ENCODE measurements around the gene IGFBP7.

DNA sequence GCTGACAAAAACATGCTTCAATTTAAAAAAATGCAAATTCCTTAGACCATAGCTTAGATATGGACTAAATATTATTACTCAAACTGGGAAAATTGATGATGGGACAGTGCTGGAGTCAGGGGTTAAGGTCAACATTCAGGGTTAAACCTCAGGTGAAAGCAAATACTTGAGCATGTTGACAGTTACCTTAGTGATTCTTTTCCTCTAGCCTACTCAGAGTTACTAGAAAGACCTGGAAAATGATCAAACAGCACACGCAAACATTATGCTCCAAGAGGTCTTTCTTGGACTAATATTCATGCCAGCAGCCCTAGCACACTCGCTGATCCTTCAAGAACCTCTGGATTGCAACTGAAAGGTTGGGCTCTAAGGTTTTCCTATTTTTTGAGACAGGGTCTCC, 10.8 kb downstream of the IGFBP7 start:
- TF ChIP-seq, protein P1, sequence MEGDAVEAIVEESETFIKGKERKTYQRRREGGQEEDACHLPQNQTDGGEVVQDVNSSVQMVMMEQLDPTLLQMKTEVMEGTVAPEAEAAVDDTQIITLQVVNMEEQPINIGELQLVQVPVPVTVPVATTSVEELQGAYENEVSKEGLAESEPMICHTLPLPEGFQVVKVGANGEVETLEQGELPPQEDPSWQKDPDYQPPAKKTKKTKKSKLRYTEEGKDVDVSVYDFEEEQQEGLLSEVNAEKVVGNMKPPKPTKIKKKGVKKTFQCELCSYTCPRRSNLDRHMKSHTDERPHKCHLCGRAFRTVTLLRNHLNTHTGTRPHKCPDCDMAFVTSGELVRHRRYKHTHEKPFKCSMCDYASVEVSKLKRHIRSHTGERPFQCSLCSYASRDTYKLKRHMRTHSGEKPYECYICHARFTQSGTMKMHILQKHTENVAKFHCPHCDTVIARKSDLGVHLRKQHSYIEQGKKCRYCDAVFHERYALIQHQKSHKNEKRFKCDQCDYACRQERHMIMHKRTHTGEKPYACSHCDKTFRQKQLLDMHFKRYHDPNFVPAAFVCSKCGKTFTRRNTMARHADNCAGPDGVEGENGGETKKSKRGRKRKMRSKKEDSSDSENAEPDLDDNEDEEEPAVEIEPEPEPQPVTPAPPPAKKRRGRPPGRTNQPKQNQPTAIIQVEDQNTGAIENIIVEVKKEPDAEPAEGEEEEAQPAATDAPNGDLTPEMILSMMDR (conservative IDR thresholded peaks at IDR 0.05; ENCODE audit: low read depth, low read length), result no peak
- TF ChIP-seq EZH2 (IDR thresholded peaks at IDR 0.05; ENCODE audit: borderline replicate concordance, low read depth, low read length, poor library complexity, severe bottlenecking), result no peak

All from A673 (cell line).